ENCODE data around the gene ITPRIP. TPM values are rescaled to one million over a fixed set of nuclear protein-coding genes. Genes with fewer than 3 reads are reported as not detected.

ITPRIP gene
- total RNA-seq, 1 experiment from 2014 or later, result 1.7 TPM

DNA sequence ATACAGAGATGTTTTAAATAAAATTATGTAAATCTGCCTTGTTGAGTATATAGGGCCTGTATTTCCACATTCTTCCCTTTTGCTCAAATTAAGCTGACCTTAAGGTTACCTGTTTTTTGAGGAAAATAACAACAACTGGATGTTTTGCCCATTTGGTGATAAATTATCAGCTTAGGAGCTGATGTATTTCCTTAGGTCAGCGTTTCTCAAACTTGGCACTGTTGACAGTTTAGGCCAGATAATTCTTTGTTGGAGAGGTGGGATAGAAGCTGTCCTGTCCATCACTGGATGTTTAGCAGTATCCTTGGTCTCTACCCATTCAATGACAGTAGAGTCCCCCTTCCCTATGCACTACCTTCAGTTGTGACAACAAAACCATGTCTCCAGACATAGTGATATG, 62.1 kb downstream of the ITPRIP start:
- intact Hi-C loops (cut with micrococcal nuclease; ENCODE audit: unreplicated experiment), result no loop called here
- CTCF ChIA-PET, result interaction anchor here (0.9 kb wide), 1 partner anchor 10 kb away, joined by 4 read pairs; no protein-coding TSS in a partner anchor
- H3K9me3 Mint-ChIP-seq (ENCODE audit: low read depth, unreplicated experiment), result no peaks in the 10 kb centered on the region
- H3K4me3 Mint-ChIP-seq (ENCODE audit: low read depth, unreplicated experiment), result no peak overlapping the region
- H3K27ac Mint-ChIP-seq (ENCODE audit: unreplicated experiment), result no peak overlapping the region
- H3K27me3 Mint-ChIP-seq (ENCODE audit: unreplicated experiment), result no peaks in the 10 kb centered on the region
- H3K4me1 Mint-ChIP-seq (ENCODE audit: low read depth, unreplicated experiment), result peaks cover 5% of the 10 kb centered on the region
- no peak for DNase-seq
- peaks cover 14% of the 10 kb centered on the region for H3K36me3 Mint-ChIP-seq (ENCODE audit: insufficient read depth, unreplicated experiment)
- TF ChIP-seq, protein P1, sequence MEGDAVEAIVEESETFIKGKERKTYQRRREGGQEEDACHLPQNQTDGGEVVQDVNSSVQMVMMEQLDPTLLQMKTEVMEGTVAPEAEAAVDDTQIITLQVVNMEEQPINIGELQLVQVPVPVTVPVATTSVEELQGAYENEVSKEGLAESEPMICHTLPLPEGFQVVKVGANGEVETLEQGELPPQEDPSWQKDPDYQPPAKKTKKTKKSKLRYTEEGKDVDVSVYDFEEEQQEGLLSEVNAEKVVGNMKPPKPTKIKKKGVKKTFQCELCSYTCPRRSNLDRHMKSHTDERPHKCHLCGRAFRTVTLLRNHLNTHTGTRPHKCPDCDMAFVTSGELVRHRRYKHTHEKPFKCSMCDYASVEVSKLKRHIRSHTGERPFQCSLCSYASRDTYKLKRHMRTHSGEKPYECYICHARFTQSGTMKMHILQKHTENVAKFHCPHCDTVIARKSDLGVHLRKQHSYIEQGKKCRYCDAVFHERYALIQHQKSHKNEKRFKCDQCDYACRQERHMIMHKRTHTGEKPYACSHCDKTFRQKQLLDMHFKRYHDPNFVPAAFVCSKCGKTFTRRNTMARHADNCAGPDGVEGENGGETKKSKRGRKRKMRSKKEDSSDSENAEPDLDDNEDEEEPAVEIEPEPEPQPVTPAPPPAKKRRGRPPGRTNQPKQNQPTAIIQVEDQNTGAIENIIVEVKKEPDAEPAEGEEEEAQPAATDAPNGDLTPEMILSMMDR (IDR thresholded peaks at IDR 0.05; ENCODE audit: unreplicated experiment), result no peak
- no TSS peak for BruUV-seq (replicated peaks)

DNA sequence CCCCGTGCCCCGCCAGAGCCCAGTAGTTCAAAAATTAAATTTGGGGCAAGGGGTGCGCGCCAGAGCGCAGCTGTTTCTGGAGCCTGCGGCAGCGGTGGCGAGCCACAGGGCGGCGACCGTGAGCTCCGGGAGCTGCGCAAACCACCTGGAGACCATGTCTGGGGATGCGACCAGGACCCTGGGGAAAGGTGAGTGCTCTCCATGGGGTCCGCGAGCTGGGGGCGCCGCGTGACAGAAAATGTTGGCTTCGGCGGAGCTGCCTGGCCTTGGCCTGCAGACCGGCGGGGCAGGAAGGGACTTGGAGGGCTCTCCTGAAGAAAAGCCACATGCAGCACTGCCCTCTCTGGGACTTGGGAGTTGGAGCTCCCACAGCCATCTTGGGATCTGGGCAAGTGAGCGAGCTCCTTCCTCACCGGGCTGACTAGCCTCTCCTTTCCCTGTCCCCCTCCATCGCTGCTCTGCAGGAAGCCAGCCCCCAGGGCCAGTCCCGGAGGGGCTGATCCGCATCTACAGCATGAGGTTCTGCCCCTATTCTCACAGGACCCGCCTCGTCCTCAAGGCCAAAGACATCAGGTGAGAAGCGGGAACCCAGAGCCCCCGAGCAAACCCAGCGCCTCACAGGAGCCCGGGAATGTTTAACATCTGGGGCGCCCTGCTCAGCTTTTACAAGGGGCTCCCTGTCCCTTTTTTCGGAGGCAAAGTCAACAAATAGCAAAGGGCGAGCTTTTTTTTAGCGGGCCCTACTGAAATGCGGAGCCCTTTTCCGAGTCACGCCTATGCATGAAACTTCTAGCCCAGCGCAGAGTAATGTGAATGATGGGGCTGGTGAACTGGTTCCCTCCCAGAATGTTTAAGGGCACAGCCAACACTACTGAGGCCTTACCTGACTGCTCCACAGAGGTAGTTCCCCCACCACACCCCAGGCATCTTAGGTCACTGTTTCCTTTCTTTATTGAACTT, 63.2 kb downstream of the ITPRIP start:
- Mint-ChIP-seq H3K9me3 (ENCODE audit: low read depth, unreplicated experiment) (no peaks in the 10 kb centered on the region), H3K4me1 (ENCODE audit: low read depth, unreplicated experiment) (peaks cover 5% of the 10 kb centered on the region), H3K36me3 (ENCODE audit: insufficient read depth, unreplicated experiment) (peaks cover 14% of the 10 kb centered on the region), H3K27ac (ENCODE audit: unreplicated experiment) (peak overlapping the region; percentile 69), H3K4me3 (ENCODE audit: low read depth, unreplicated experiment) (peak overlapping the region; percentile 87), H3K27me3 (ENCODE audit: unreplicated experiment) (no peaks in the 10 kb centered on the region)
- intact Hi-C loops (cut with micrococcal nuclease; ENCODE audit: unreplicated experiment), result no loop called here
- CTCF ChIA-PET, result interaction anchor here (0.6 to 1.7 kb wide), 14 partner anchors 11 to 387 kb away, joined by 3 to 13 read pairs (median 4); partner anchors contain the start of genes CFAP58, GSTO1, ITPRIP and SFR1
- TF ChIP-seq, protein P1 (IDR thresholded peaks at IDR 0.05; ENCODE audit: unreplicated experiment), result peak; percentile 64
- BruUV-seq (replicated peaks), result TSS peak; percentile 48
- peak; percentile 68 for DNase-seq

DNA sequence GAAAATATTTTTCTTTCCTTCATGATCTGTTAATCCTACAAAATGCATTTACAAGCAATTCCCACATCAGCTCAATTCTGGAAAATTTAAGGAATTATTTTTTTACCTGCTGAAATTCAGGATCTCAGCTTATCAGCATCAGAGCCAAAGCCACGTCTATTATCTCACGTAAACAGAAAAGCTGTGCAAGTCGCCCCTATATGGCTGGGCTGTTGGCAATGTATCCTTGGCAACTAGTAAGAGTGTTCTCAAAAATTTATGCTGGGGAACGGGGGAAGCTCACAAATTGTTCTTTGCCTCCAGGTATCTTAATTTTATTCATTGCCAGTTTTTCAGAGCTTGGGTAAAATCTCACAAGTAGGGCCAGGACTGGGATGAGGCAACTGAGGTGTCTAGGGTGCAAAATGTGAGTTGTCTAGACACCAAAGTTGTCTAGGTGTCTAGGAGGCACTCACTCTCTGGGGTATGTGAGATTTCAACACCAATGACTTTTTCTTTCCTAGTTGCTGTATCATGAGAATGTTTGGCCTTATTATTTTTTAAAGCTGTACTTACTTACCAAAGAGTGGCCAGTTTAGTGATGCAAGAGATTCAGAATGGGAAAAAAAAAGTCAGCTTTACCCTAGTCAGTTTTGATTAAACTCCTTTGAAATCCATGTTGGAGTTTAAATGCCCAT, 64.2 kb downstream of the ITPRIP start:
- H3K36me3 Mint-ChIP-seq (ENCODE audit: insufficient read depth, unreplicated experiment), result peaks cover 19% of the 10 kb centered on the region
- CTCF ChIA-PET, result interaction anchor here (0.8 to 1.7 kb wide), 10 partner anchors 10 to 386 kb away, joined by 3 to 13 read pairs (median 4); partner anchors contain the start of genes CFAP58, GSTO1 and ITPRIP
- H3K27ac Mint-ChIP-seq (ENCODE audit: unreplicated experiment), result no peak overlapping the region
- H3K9me3 Mint-ChIP-seq (ENCODE audit: low read depth, unreplicated experiment), result no peaks in the 10 kb centered on the region
- DNase-seq, result no peak
- no peaks in the 10 kb centered on the region for H3K27me3 Mint-ChIP-seq (ENCODE audit: unreplicated experiment)
- TF ChIP-seq, protein P1 (IDR thresholded peaks at IDR 0.05; ENCODE audit: unreplicated experiment), result no peak
- H3K4me3 Mint-ChIP-seq (ENCODE audit: low read depth, unreplicated experiment), result peak overlapping the region; percentile 87
- intact Hi-C loops (cut with micrococcal nuclease; ENCODE audit: unreplicated experiment), result no loop called here
- H3K4me1 Mint-ChIP-seq (ENCODE audit: low read depth, unreplicated experiment), result peaks cover 5% of the 10 kb centered on the region
- BruUV-seq (replicated peaks), result no TSS peak

DNA sequence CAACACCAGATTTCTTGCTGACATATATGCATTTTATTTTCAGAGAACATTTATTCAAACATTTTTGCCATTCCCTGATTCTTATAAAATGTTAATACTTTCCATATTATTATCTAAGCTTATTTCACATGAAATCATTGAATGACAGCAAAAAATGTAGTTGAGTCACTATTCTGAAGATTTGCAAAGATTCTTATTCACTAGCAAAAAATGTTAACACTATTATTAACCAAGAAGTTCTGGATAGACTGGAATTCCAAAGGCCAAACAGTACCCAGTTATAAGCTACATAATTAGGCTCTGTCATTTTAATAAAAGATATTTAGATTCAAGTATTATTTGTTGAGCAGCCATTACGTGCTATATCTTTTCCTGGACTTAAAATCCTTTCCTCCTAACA, 65.0 kb downstream of the ITPRIP start:
- BruUV-seq (replicated peaks), result no TSS peak
- intact Hi-C loops (cut with micrococcal nuclease; ENCODE audit: unreplicated experiment), result no loop called here
- Mint-ChIP-seq H3K27me3 (ENCODE audit: unreplicated experiment) (no peaks in the 10 kb centered on the region), H3K4me3 (ENCODE audit: low read depth, unreplicated experiment) (no peak overlapping the region), H3K27ac (ENCODE audit: unreplicated experiment) (no peak overlapping the region), H3K36me3 (ENCODE audit: insufficient read depth, unreplicated experiment) (peaks cover 26% of the 10 kb centered on the region), H3K9me3 (ENCODE audit: low read depth, unreplicated experiment) (no peaks in the 10 kb centered on the region), H3K4me1 (ENCODE audit: low read depth, unreplicated experiment) (peaks cover 5% of the 10 kb centered on the region)
- no peak for DNase-seq
- CTCF ChIA-PET, result interaction anchor here (0.9 kb wide), 1 partner anchor 19 kb away, joined by 3 read pairs; the partner anchor contains the start of gene GSTO1
- TF ChIP-seq, protein P1 (IDR thresholded peaks at IDR 0.05; ENCODE audit: unreplicated experiment), result no peak
